Endothelial cell of umbilical vein (primary cell): ENCODE data around the gene DBNDD2. TPM values are rescaled to one million over a fixed set of nuclear protein-coding genes. Genes with fewer than 3 reads are reported as not detected.

ENCODE experiments used
- BruUV-seq: library from RNA; stranded (reverse); fragments of 400-500 nt; replicated peaks from 2 replicates; lab custom pipeline; 2021; lab: Mats Ljungman, UMichigan
- CTCF ChIA-PET: fragments of 300-600, 350-600 bp; sonication (Branson Sonifier 250); formaldehyde crosslinking; loops from one replicate; lab custom pipeline; 2021; ENCODE audit warnings: antibody characterized with exemption, inconsistent platforms; lab: Charles Lee
- POLR2A ChIA-PET: fragments of 300-600, 350-600 bp; sonication (Branson Sonifier 250); formaldehyde crosslinking; loops from one replicate; lab custom pipeline; 2021; ENCODE audit warnings: antibody characterized with exemption, inconsistent platforms; lab: Charles Lee
- DNase-seq: peaks from one replicate; pipeline ENCODE4 v3.0.0-alpha.2; 2011; ENCODE audit warnings: low read depth, low spot score
- FAIRE-seq: peaks from 2 replicates; lab custom pipeline; 2011; peaks lifted over from hg19 to GRCh38; lab: Jason Lieb, UNC
- H2AFZ ChIP-seq: 2 replicates; pipeline ENCODE4 v1.6.0; 2012; ENCODE audit warnings: low read depth, low read length, control low read depth, inconsistent platforms
- H3K27ac ChIP-seq: 2 replicates; pipeline ENCODE4 v1.5.1; 2011; ENCODE audit warnings: low read depth, mild to moderate bottlenecking, control low read depth, low read length, moderate library complexity; ENCODE audit not compliant: insufficient read depth
- H3K27me3 ChIP-seq, 2 experiments: 2 replicates each; pipeline versions ENCODE4 v1.6.0 to v1.6.1; 2011; ENCODE audit warnings: low read length in 2 of 2, mixed read lengths in 1 of 2; ENCODE audit not compliant: control insufficient read depth in 2 of 2, insufficient read depth in 2 of 2
- H3K36me3 ChIP-seq, 2 experiments: 2 replicates in 1 of 2; 3 replicates in 1 of 2; pipeline ENCODE4 v1.5.1; 2011; ENCODE audit warnings: low read length in 2 of 2, mild to moderate bottlenecking in 1 of 2, moderate library complexity in 1 of 2; ENCODE audit not compliant: control insufficient read depth in 2 of 2, insufficient read depth in 2 of 2; ENCODE audit errors: extremely low read depth in 1 of 2
- H3K4me1 ChIP-seq: 3 replicates; pipeline ENCODE4 v1.5.1; 2011; ENCODE audit warnings: mild to moderate bottlenecking, low read length; ENCODE audit not compliant: control insufficient read depth, insufficient read depth; ENCODE audit errors: extremely low read depth
- H3K4me2 ChIP-seq: 2 replicates; pipeline ENCODE4 v1.6.1; 2011; ENCODE audit warnings: low read length, control low read depth, mixed read lengths; ENCODE audit not compliant: insufficient read depth
- H3K4me3 ChIP-seq, 3 experiments: fragments of 200-600 bp in 1 of 3; sonication (generic), shearing (Covaris generic) in 1 of 3; replicated peaks in 1 of 3; 2 replicates each; pipeline ENCODE4 v1.5.1; 2011 to 2016; ENCODE audit warnings: control low read depth in 3 of 3, low read length in 3 of 3, mild to moderate bottlenecking in 2 of 3, inconsistent platforms in 1 of 3, low read depth in 1 of 3, moderate library complexity in 1 of 3; ENCODE audit not compliant: insufficient read depth in 1 of 3
- H3K79me2 ChIP-seq: 2 replicates; pipeline ENCODE4 v1.6.0; 2012; ENCODE audit warnings: low read length, inconsistent platforms; ENCODE audit not compliant: control insufficient read depth, insufficient read depth
- H3K9ac ChIP-seq: replicated peaks from 2 replicates; pipeline ENCODE3; 2011; ENCODE audit warnings: low read length, control low read depth; ENCODE audit not compliant: insufficient read depth; ENCODE audit errors: extremely low read depth
- H3K9me1 ChIP-seq: replicated peaks from 3 replicates; pipeline ENCODE4 v1.6.0; 2011; ENCODE audit warnings: mild to moderate bottlenecking, low read length; ENCODE audit not compliant: control insufficient read depth, insufficient read depth; ENCODE audit errors: extremely low read depth
- H3K9me3 ChIP-seq: replicated peaks from 2 replicates; pipeline ENCODE4 v1.5.1; 2012; ENCODE audit warnings: low read length, inconsistent platforms; ENCODE audit not compliant: control insufficient read depth, insufficient read depth
- H4K20me1 ChIP-seq: replicated peaks from 2 replicates; pipeline ENCODE3; 2011; ENCODE audit warnings: mild to moderate bottlenecking, low read length; ENCODE audit not compliant: control insufficient read depth, insufficient read depth; ENCODE audit errors: extremely low read depth
- CTCF ChIP-seq, 2 donors: IDR thresholded peaks; 1 replicate in 1 of 2; 2 replicates in 1 of 2; pipeline ENCODE4 v1.5.1; 2011; ENCODE audit warnings: low read length in 2 of 2, mild to moderate bottlenecking in 2 of 2, moderate library complexity in 2 of 2, control low read depth in 1 of 2, inconsistent platforms in 1 of 2, low read depth in 1 of 2; ENCODE audit not compliant: insufficient read depth in 1 of 2; ENCODE audit errors: extremely low read depth in 1 of 2
- EZH2 ChIP-seq: IDR thresholded peaks from 2 replicates; pipeline ENCODE4 v1.6.1; 2012; ENCODE audit warnings: borderline replicate concordance, low read depth, mild to moderate bottlenecking, moderate library complexity, low read length, inconsistent platforms; ENCODE audit not compliant: severe bottlenecking
- FOS ChIP-seq: IDR thresholded peaks from 2 replicates; pipeline ENCODE4 v1.6.1; 2011; ENCODE audit warnings: mild to moderate bottlenecking, low read length, moderate library complexity, borderline replicate concordance; ENCODE audit not compliant: insufficient read depth
- GATA2 ChIP-seq: IDR thresholded peaks from 2 replicates; pipeline ENCODE4 v1.7.0; 2011; ENCODE audit warnings: low read depth, mild to moderate bottlenecking, moderate library complexity, mixed read lengths, low read length; ENCODE audit not compliant: insufficient read length, insufficient read depth
- JUN ChIP-seq: IDR thresholded peaks from 2 replicates; pipeline ENCODE4 v1.6.1; 2011; ENCODE audit warnings: borderline replicate concordance, low read depth; ENCODE audit not compliant: insufficient read length, insufficient read depth
- MYC ChIP-seq: IDR thresholded peaks from one replicate; pipeline ENCODE4 v1.6.1; 2011; ENCODE audit warnings: mild to moderate bottlenecking, low read depth, low read length
- POLR2A ChIP-seq: IDR thresholded peaks from 2 replicates; pipeline ENCODE4 v1.6.1; 2012; ENCODE audit warnings: low read depth, mild to moderate bottlenecking, control low read depth, low read length
- POLR2AphosphoS5 ChIP-seq: IDR thresholded peaks from 2 replicates; pipeline ENCODE4 v1.6.1; 2012; ENCODE audit warnings: low read depth, mild to moderate bottlenecking, control low read depth, low read length, moderate library complexity; ENCODE audit not compliant: insufficient read depth
- dilution Hi-C: fragments of 300-500 bp; cut with MboI; formaldehyde crosslinking; loops from one replicate; pipeline ENCODE4 v1.15.0; 2019; ENCODE audit warnings: low sequenced_read_pairs; ENCODE audit not compliant: extremely low pct_ligation_motif_present
- intact Hi-C: fragments of 100-400 bp; cut with micrococcal nuclease; formaldehyde crosslinking; loops from one replicate; pipeline ENCODE4 v1.10.0; 2022
- polyA plus RNA-seq, 4 experiments: library from polyadenylated mRNA; depleted of rRNA in 3 of 4; stranded (reverse) in 3 of 4; unstranded in 1 of 4; fragments of >200 nt; gene quantifications; 2 replicates each; pipeline versions ENCODE4 v1.2.1 to v1.2.3, GENCODE V29; 2011 to 2012; ENCODE audit warnings: missing spikeins in 1 of 4
- total RNA-seq: library from RNA; stranded (reverse); gene quantifications from 2 replicates; pipeline ENCODE4 v1.2.3, GENCODE V29; 2021
- TF ChIP-seq, protein P1 (sequence below): IDR thresholded peaks from 2 replicates; pipeline ENCODE4 v1.6.1; 2011; ENCODE audit not compliant: insufficient read depth, insufficient read length

Gene DBNDD2
- total and polyA plus RNA-seq, 2 donors (not counting 3 experiments of a cell fraction or from before 2014, with no cell fraction given): 15.6 to 27.9 TPM

- no peaks in the 10 kb centered on the region for H3K9me1 ChIP-seq
- no peak overlapping the region for H2AFZ ChIP-seq
- H3K79me2 ChIP-seq: no peaks in the 10 kb centered on the region
- DNase-seq (no peak), FAIRE-seq (no peak)
- no TSS peak for BruUV-seq
- CTCF ChIA-PET: interaction anchor here (1.1 to 2.0 kb wide), 2 partner anchors 125 to 132 kb away, joined by 3 to 6 read pairs; no protein-coding TSS in a partner anchor
- H3K27me3 ChIP-seq: peaks cover 5 to 8% of the 10 kb centered on the region in 2 experiments
- TF ChIP-seq, protein P1, sequence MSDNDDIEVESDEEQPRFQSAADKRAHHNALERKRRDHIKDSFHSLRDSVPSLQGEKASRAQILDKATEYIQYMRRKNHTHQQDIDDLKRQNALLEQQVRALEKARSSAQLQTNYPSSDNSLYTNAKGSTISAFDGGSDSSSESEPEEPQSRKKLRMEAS: no peak
- no peak for TF ChIP-seq POLR2A
- TF ChIP-seq POLR2AphosphoS5: no peak
- no peak for TF ChIP-seq EZH2
- TF ChIP-seq GATA2: no peak
- no peak for TF ChIP-seq MYC
- no peak for TF ChIP-seq FOS
- TF ChIP-seq JUN: no peak
- no peak for TF ChIP-seq CTCF (IDR thresholded peaks at IDR 0.05; ENCODE audit: extremely low read depth in 1 of 2, insufficient read depth in 1 of 2, low read depth in 1 of 2, low read length in 2 of 2)
- intact Hi-C loops (no loop called here), dilution Hi-C loops (no loop called here)
- no peaks in the 10 kb centered on the region for H3K36me3 ChIP-seq
- H3K27ac ChIP-seq: no peak overlapping the region
- H3K4me1 ChIP-seq: no peaks in the 10 kb centered on the region
- H3K4me3 ChIP-seq: no peak overlapping the region
- no peaks in the 10 kb centered on the region for H3K9me3 ChIP-seq
- no peaks in the 10 kb centered on the region for H4K20me1 ChIP-seq
- no peak overlapping the region for H3K9ac ChIP-seq
- POLR2A ChIA-PET: no interaction called here
- no peak overlapping the region for H3K4me2 ChIP-seq
Observed at GRCh38 chr20:45444050-45444449, 36.0 kb downstream of the DBNDD2 start.
